Right renal pelvis (tissue), 4 donors: Measurements from ENCODE around the gene FGF22. TPM values are rescaled to one million over a fixed set of nuclear protein-coding genes. Genes with fewer than 3 reads are reported as not detected.
"Not testable (repeated sequence)": the region's sequence is repeated elsewhere in the genome, so short reads cannot be mapped to it uniquely, and the experiment has no call there.

ENCODE experiments used
- DNase-seq, 4 donors: peaks; one replicate each; pipeline ENCODE4 v3.0.0-alpha.2; 2013; ENCODE audit warnings: low read depth in 4 of 4, low spot score in 3 of 4, missing footprints in 1 of 4
- polyA plus RNA-seq, 4 donors: library from polyadenylated mRNA; unstranded; fragments of 120-200 nt; gene quantifications; one replicate each; pipeline ENCODE4 v1.2.1, GENCODE V29; 2013; ENCODE audit not compliant: insufficient read length in 4 of 4

The FGF22 gene
- polyA plus RNA-seq, 4 donors = 0.23 to 0.73 (median 0.48) TPM

DNA sequence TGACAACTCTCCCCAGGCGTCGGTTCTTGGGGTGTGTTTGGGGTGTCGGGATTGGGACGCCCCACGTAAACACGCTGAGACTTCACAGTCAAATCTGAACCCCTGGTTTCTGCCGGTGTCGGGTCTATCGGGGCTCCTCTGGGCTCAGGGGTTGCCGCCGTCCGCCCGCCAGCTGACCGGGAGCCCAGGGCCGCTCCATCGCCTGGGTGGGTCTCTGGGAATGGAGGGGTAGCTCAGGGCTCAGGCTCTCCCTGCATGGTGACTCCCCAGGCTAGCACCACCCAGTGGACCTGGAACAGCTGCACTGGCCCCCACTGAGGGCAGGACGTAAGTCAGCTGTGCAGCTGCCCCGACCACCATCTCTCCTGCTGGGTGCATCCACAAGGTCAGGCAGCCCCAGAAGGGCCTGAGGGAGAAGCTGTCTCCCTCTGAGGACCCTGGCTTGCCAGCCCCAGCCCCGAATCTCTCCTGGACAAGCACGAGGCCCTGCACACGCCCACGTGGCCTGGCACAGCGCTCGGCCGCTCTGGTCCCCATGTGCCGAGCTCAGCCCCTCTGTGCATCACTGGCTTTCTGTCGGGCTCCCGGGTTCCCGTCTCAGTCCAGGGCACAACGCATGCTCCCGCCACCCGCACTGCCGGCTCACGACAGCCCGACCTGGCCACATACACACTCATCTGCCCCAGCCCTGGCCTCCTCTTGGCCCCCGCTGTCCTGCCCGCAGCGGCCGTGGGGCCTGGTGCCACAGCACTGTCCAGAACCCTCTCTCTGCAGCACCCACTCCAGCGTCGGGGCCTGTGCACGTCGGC lies 17.3 kb downstream of the FGF22 start:
- DNase-seq = no peak

DNA sequence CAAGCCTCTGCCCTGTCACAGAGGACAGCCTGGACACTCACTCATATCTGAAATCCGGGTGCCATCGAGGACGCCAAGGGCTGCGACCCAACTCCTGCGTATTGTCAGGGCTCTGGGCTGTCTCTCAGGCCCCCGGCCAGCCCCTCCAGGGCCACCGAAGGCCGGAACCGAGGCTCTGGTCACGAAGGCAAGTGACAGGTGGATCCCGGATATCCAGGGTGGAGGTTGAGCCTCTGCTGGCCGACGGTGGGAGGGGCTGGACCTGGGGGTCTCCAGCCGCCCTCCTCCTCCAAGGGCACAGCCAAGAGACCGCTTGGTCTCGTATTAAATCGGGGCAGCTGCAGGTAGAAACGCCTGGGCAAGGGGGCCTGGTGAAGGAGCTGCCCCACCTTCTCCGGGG lies 17.9 kb downstream of the FGF22 start:
- no peak for DNase-seq

DNA sequence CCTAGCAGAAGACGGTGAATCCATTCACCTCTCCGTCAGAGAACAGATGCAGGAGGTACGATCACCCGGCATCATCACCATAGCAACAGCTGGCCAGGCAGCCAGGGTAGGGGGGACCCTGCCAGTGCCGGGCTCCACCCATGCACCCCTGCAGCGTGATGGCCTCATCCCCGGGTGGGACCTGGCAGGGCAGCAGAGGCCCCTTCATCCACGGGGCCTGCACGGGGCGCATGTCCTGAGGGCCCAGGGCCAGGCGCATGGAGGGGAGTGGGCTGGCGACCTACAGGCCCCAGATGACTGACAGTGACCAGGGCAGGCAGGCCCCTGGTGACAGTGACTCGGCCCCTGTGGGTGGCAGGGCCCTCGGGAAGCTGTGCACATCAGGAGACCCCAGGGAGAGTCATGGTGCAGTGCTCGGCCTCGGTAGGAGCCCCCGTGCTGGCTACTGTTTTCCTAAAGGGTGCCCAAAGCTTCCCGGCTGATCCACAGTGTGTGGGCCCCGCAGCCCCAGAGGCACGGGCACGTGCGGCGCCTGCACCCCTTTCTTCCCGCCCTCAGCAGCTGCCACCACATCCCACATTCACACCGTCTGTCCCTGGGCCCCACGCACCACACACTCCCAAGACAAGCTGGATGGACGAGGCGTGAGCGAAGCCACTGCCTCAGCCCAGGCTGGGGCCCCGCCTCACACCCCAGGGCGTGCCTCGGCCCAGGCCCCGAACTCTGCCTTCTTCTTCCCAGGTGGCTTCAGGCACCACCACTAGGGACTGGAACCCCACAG lies 18.6 kb downstream of the FGF22 start:
- no peak for DNase-seq

DNA sequence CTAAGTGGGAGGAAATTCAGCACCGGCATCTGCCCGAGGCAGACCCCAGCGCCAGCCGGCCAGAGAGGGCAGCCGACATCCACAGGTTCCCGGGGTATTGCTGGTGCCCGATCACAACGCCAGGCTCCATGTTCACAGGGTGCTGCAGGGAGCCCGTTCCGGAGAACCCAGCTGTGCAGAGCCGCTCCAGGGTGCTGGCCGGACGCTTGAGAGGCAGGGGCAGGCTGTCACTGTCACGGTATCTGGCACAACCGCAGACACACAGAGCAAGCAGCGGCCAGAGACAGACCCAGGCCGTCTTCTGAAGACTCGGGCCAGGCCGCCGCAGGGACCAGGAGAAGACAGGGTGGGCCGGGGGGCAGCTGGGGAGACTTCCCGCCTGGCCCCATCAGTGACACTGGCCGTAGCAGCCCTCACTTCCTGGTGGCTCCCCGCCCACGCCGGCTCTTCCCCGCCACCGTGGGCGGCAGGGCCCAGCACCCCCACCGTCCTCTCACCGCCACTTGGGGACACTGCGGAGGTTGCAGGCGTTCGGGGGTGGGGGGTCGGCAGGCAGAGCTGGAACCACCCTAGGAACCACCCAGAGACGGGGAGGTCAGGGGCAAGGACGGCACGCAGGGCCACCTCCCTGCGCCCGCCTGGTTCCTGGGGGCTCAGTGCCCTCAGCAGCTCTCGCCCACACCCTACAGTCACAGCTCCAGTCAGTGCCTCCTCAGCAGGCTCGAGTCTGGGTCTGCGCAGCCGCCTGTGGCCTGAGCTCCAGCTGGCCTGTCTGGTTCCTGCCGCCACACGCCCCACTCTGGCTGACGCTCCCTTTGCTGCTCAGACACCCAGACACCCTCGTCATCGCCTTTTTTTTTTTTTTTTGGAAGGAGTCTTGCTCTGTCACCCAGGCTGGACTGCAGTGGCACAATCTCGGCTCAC lies 19.5 kb downstream of the FGF22 start:
- no peak for DNase-seq

DNA sequence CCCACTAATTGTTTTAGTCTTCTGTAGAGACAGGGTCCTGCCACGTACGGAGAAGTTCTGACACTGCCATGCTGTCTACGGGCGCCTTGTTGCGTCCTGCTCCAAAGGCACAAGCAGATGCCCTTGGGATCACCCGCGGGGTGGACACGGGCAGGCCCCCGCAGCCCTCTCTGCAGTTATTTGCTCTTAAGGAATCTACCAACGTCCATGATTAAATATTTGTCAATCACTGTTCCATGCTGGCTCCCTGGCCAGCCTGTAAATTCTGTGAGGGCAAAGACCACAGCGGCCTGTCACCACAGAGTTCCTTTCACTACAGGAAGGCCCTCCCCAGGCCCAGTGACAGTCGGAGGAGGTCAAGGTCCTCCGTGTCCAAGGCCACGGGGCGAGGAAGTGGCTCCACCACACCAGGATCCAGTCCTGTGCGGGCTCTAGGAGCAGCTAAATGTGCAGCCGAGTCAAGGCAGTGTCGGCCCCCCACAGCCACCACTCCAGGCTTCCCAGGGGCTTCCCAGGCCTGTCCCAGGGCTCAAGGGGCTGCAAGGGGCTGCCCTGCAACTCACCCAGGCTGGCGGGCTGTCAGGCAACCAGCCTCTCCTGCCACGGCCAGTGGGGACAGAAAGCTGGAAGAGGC lies 21.2 kb downstream of the FGF22 start:
- DNase-seq = no peak

DNA sequence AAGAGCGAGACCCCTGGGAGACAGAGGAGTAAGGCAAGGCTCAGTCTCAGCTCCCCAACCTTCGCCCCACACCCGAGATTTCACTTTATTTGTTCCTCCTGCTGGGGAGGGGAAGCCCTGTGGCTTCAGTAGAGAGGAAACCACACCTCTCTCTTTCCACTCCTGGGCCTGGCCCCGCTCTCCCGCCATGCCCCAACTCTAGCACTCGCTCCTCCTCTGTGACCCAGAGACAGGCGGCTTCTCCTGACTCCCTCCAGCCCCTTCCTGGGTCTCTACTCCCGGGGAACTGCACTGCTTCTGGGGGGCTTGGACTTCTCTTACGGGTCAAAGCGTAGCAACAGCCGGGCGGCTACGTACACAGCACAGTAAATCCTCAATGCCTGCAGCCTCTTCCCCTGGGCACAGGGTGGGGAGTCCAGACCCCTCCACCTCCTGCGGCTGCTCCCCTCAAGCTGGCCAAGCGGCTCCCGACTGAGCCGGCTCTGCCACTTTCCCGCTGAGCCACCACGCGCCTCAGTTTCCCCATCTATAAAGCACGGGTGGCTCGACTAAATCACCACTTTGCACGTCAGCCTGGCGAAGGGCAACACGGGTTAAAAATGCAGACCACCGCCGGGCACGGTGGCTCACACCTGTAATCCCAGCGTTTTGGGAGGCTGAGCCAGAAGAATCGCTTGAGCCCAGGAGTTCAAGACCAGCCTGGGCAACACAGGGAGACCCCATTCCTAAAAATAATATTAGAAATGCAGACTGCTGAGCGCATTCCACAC lies 21.9 kb downstream of the FGF22 start:
- DNase-seq = no peak

DNA sequence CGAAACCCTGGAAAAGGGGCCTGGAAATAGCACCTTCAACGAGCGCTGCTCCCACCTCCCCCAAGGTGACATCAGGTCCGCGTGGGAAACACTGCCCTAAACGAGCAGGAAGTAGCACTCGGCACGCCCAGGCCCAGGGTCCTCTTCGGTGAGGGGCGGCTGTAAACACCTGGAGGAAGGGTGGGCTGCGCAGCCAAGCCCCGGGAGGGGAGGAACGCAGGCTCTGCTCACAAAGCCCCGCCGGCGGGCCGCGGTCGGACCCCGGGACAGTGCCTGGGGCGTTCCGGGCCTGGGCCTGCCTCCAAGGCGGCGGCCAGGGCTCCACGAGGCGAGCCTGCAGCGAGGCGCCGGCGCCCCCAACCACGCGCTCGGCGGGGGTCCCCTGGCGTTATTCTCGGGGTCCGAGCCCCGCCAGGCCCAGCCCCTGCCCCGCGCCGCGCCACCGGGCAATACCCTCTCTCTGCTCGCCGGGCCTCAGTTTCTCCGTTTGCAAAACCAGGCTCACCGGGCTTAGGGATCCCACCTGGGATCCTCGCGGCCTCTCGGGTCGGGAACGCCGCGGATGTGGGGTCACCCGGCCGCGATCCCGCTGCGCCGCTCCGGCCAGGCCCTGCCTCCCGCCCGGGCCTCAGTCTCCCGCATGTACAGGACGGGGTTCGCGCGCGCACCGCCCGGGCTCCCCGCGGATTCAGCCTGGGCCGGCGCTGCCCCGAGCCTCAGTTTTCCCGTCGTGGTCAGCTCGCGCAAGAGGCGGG lies 22.7 kb downstream of the FGF22 start:
- no peak for DNase-seq

DNA sequence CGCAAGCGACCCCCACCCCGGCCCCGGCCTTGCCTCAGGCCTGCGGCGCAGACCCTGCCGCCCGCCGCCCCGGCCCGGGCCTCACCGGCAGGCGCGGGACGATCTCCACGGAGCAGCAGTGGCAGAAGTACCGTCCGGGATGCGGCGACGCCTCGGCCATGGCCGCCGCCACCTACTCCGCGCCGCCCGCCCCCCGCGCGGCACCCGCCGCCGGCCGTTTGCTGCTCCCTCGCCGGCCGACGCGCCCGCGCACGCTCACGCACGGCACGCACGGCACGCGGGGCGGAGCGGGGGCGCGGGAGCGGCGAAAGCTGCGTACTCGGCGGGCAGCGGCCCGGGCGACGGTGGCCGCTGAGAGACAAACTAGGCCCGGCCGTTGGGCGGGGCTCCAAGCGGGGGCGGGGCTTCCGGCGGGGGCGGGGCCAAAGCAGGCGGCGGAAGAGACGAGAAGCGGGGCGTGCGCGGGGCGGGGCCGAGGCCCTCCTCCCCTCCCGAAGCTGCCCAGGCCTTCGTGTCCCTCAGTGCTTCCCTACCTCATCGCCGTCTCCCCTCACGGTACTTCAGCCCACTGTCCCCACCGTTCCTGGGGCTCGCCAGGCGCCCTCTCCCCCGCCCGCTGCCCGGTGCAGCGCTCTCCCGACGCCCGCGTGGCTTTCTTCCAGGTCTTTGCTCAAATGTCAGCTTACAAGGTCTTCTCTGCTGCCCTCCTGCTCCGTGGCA lies 23.4 kb downstream of the FGF22 start, which contains the start of gene RNF126:
TSS of gene RNF126 (minus strand) at position 253 of the 720 bp plus-strand sequence. CDS start at position 160, 93 bp downstream.
- peak; percentile 76 to 79 (median 78) for DNase-seq

DNA sequence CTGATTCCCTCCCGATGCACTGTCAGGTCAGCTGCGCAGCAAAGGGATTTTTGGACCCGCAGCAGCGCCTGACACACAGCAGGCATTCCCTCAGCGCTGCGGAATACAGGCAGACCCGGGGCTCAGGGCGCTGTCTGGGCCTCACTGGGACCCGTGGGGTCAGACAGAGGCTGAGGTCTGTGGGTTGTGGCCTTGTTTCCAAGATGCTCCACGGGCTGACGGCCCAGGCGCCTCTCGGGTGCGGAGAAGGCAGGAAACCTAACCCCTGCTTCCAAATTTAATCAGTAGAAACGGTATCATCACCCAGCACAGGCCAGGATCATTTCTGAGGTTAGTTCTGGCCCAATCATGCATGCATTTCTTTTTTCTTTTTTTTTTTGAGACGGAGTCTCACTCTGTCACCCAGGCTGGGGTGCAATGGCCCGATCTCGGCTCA lies 24.0 kb downstream of the FGF22 start:
- DNase-seq = no peak

DNA sequence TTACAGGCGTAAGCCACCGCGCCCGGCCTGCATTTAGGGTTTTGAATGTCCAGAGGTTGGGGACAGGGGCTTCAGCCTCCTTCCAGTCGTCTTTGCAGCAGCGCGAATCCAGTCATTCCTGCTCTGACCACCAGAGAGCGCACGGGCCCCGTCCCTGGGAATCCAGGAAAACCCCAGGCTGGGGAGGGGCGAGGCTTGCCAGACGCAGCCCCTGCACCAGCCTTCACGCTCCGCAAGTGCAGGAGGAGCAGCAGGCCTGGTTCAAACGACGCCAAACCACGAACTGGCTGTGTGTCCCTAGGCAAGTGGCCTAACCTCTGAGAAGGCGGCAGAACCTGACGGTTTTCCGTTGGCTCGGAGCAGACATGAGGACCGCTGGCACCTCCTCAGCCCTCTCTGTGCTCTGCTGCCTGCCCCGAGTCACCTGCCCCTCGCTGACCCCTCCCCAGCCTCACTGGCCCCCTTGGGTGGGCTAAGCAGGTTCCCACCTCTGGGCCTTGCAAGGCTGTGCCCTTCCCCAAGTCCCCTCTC lies 25.3 kb downstream of the FGF22 start:
- DNase-seq = peak in 3 of 4 donors; percentile 70 to 80 (median 74)

DNA sequence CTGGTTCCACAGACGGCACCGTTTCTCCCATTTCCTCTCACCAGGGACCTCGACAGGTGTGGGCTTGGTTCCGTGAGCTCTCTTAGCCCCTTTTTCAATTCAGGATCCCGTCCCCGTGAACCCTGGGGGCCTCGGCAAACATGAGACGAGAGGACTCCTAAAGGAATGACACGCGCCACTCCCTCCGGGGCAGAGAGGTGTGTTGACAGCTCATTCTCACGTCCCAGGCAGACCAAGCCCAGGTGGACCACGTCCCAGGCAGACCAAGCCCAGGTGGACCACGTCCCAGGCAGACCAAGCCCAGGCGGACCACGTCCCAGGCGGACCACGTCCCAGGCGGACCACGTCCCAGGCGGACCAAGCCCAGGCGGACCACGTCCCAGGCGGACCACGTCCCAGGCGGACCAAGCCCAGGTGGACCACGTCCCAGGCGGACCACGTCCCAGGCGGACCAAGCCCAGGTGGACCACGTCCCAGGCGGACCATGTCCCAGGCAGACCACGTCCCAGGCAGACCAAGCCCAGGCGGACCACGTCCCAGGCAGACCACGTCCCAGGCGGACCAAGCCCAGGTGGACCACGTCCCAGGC lies 27.4 kb downstream of the FGF22 start:
- DNase-seq = not testable (repeated sequence)

DNA sequence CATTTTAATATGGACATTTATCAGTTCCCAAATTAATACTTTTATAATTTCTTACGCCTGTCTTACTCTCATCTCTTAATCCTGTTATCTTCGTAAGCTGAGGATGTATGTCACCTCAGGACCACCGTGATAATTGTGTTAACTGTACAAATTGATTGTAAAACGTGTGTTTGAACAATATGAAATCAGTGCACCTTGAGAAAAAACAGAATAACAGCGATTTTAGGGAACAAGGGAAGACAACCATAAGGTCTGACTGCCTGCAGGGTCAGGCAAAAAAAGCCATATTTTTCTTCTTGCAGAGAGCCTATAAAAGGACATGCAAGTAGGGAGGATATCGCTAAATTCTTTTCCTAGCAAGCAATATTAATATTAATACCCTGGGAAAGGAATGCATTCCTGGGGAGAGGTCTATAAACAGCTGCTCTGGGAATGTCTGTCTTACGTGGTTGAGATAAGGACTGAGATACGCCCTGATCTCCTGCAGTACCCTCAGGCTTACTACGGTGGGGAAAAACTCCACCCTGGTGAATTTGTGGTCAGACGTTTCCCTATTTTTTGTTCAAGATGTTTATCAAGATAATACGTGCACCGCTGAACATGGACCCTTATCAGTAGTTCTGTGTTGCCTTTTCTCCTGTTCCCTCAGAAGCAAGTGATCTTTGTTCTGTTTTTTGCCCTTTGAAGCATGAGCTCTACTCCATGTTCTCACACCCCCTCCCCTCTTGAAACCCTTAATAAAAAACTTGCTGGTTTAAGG lies 29.2 kb downstream of the FGF22 start:
- DNase-seq = not testable (repeated sequence)

DNA sequence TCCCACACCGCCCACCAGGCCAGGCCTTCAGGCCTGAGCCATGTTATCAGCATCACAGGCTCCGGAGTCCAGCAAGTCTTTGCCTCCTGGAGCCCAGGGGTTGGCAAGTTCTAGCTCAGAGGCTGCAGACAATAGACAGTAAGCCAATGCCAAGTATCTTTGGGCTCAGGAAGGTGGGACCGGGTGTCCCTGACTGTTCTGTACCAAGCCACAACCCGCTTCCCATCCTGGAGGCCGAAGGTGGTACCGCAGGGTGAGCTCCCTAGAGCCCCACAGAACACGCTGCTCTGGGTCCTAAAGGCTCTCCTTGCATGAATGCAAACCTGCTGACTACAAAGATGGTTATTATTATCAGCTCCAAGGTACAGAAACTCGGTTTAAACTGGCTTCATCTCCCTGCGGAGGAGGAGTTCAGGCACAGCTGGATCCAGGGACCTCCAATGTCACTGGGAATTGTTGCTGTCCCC lies 31.0 kb downstream of the FGF22 start:
- DNase-seq = no peak

DNA sequence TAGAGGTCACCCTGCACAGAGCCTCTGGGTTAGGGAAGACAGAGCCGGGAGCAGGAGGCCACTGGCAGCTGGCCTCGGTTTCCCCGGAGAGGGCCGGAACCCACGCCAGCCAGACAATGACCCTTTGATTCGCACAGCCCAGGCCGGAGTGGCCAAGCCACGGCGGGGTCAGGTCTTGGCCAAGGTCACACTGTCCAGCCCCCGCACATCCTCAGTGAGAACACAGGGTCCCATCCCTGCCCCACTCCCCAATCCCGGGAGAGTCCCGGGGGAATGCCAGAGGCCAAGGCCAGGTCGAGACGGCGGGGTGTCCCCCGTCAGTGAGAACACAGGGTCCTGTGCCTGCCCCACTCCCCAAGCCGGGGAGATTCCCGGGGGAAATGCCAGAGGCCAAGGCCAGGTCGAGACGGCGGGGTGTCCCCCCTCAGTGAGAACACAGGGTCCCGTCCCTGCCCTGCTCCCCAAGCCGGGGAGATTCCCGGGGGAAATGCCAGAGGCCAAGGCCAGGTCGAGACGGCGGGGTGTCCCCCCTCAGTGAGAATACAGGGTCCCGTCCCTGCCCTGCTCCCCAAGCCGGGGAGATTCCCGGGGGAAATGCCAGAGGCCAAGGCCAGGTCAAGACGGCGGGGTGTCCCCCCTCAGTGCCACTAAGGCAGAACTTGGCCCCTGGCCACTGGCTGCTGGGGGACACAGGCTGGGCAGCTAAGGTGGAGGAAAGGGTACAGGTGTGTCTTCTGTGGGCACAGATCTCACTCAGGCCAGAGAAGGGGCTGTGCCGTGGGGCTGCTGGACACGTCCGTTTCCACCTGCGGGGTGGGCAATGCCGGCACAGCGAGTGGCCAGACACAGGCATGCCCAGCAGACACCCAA lies 34.8 kb downstream of the FGF22 start:
- DNase-seq = no peak

DNA sequence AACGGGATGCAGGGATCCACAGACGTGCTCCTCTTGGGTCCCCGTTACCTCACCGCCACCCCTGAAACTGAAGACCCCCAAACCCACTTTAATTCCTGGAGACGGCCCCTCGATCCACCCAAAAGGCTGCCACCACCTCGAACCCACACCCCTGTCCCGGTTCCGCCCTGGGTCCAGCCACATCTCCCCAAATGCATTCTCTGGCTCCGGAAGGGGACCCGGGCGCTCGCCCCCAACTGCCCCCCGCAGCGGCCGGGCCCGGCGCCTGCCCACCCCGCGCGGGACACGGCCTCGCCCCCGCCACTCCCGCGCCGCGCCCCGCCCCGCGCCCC lies 36.3 kb downstream of the FGF22 start:
- no peak for DNase-seq
